ENCODE data around the gene ALDH1A1. TPM values are rescaled to one million over a fixed set of nuclear protein-coding genes. Genes with fewer than 3 reads are reported as not detected.
"Not testable (repeated sequence)": the region's sequence is repeated elsewhere in the genome, so short reads cannot be mapped to it uniquely, and the experiment has no call there.

ALDH1A1 gene
- total RNA-seq, 1 donor from 2014 or later: 19.8 TPM

GRCh38 chr9:72883875-72884274 lies 69.0 kb downstream of the ALDH1A1 start:
- intact Hi-C loops (cut with DNase I): no loop called here
- DNase-seq (no peak), ATAC-seq (ENCODE audit: poor library complexity) (no peak)

- DNase-seq: peak; percentile 78
- intact Hi-C loops (cut with DNase I): no loop called here
- ATAC-seq (ENCODE audit: poor library complexity): peak; percentile 99
Observed at GRCh38 chr9:72882117-72882775, 70.6 kb downstream of the ALDH1A1 start.

- no peak for ATAC-seq (ENCODE audit: poor library complexity)
- no peak for DNase-seq
- intact Hi-C loops (cut with DNase I): no loop called here
Observed at GRCh38 chr9:72880821-72881220, 72.0 kb downstream of the ALDH1A1 start.

- no peak for DNase-seq
- intact Hi-C loops (cut with DNase I): no loop called here
- ATAC-seq (ENCODE audit: poor library complexity): no peak
Observed at GRCh38 chr9:72875221-72875620, 77.6 kb downstream of the ALDH1A1 start.

GRCh38 chr9:72874344-72874743 lies 78.5 kb downstream of the ALDH1A1 start:
- ATAC-seq (ENCODE audit: poor library complexity): no peak
- intact Hi-C loops (cut with DNase I): loop anchor here (5.0 kb wide), 1 partner anchor 148 kb away; no protein-coding TSS in a partner anchor

GRCh38 chr9:72873456-72873855 lies 79.4 kb downstream of the ALDH1A1 start:
- intact Hi-C loops (cut with DNase I): loop anchor here (5.0 kb wide), 1 partner anchor 149 kb away; no protein-coding TSS in a partner anchor
- ATAC-seq (ENCODE audit: poor library complexity): no peak
- DNase-seq: no peak

More at GRCh38 chr9:72874344-72874743, 78.5 kb downstream of the ALDH1A1 start:
- DNase-seq: no peak

- ATAC-seq (ENCODE audit: poor library complexity) (peak; percentile 49), DNase-seq (no peak)
- intact Hi-C loops (cut with DNase I): loop anchor here (5.0 kb wide), 1 partner anchor 150 kb away; no protein-coding TSS in a partner anchor
Observed at GRCh38 chr9:72872718-72873117, 80.1 kb downstream of the ALDH1A1 start.

GRCh38 chr9:72871685-72872084 lies 81.2 kb downstream of the ALDH1A1 start:
- intact Hi-C loops (cut with DNase I): loop anchor here (5.0 kb wide), 1 partner anchor 151 kb away; no protein-coding TSS in a partner anchor
- ATAC-seq (ENCODE audit: poor library complexity) (peak; percentile 59), DNase-seq (no peak)

- intact Hi-C loops (cut with DNase I): no loop called here
- DNase-seq: no peak
- no peak for ATAC-seq (ENCODE audit: poor library complexity)
Observed at GRCh38 chr9:72864327-72864726, 88.5 kb downstream of the ALDH1A1 start.

GRCh38 chr9:72863456-72864094 lies 89.3 kb downstream of the ALDH1A1 start:
- intact Hi-C loops (cut with DNase I): no loop called here
- ATAC-seq (ENCODE audit: poor library complexity) (no peak), DNase-seq (no peak)

GRCh38 chr9:72862788-72863187 lies 90.1 kb downstream of the ALDH1A1 start:
- intact Hi-C loops (cut with DNase I); ATAC-seq (ENCODE audit: poor library complexity); DNase-seq: not testable (repeated sequence)

GRCh38 chr9:72858089-72858912 lies 94.6 kb downstream of the ALDH1A1 start:
- intact Hi-C loops (cut with DNase I): loop anchor here (5.0 to 10.0 kb wide), 3 partner anchors 169 to 326 kb away; no protein-coding TSS in a partner anchor
- ATAC-seq (ENCODE audit: poor library complexity) (peak; percentile 64), DNase-seq (no peak)

GRCh38 chr9:72857624-72857996 lies 95.2 kb downstream of the ALDH1A1 start:
- ATAC-seq (ENCODE audit: poor library complexity): no peak
- intact Hi-C loops (cut with DNase I): loop anchor here (5.0 to 10.0 kb wide), 3 partner anchors 170 to 327 kb away; no protein-coding TSS in a partner anchor
- no peak for DNase-seq

- ATAC-seq (ENCODE audit: poor library complexity): peak; percentile 79
- DNase-seq: no peak
Observed at GRCh38 chr9:72856972-72857623, 95.8 kb downstream of the ALDH1A1 start.

GRCh38 chr9:72855890-72856523 lies 96.8 kb downstream of the ALDH1A1 start:
- ATAC-seq (ENCODE audit: poor library complexity) (no peak), DNase-seq (no peak)
- intact Hi-C loops (cut with DNase I): loop anchor here (5.0 to 10.0 kb wide), 3 partner anchors 171 to 329 kb away; no protein-coding TSS in a partner anchor

More at GRCh38 chr9:72856972-72857623, 95.8 kb downstream of the ALDH1A1 start:
- intact Hi-C loops (cut with DNase I): loop anchor here (5.0 to 10.0 kb wide), 3 partner anchors 170 to 328 kb away; no protein-coding TSS in a partner anchor

- DNase-seq (no peak), ATAC-seq (ENCODE audit: poor library complexity) (no peak)
- intact Hi-C loops (cut with DNase I): loop anchor here (5.0 to 10.0 kb wide), 3 partner anchors 172 to 329 kb away; no protein-coding TSS in a partner anchor
Observed at GRCh38 chr9:72855321-72855720, 97.5 kb downstream of the ALDH1A1 start.
